Measurements from ENCODE around the gene CBLN3. TPM values are rescaled to one million over a fixed set of nuclear protein-coding genes. Genes with fewer than 3 reads are reported as not detected.

Gene CBLN3
- total RNA-seq, 1 experiment from 2014 or later, result 1.0 TPM

- Histone ChIP-seq H3K36me3 (ENCODE audit: control insufficient read depth, insufficient read depth, low read length) (peaks cover 6% of the 10 kb centered on the region), H3K27me3 (ENCODE audit: control insufficient read depth, insufficient read depth, low read length) (no peaks in the 10 kb centered on the region), H3K9me3 (ENCODE audit: control insufficient read depth, insufficient read depth, low read depth, low read length) (no peaks in the 10 kb centered on the region), H3K4me1 (ENCODE audit: control insufficient read depth, insufficient read depth, low read length) (peaks cover 8% of the 10 kb centered on the region), H3K27ac (ENCODE audit: low read length) (peak overlapping the region; percentile 91), H3K4me3 (ENCODE audit: low read depth in 2 of 2, low read length in 2 of 2) (peak overlapping the region; percentile 74 to 84)
- DNase-seq (ENCODE audit: low read depth, low spot score) (no peak), ATAC-seq (no peak)
- TSS peak; percentile 61 for BruUV-seq (replicated peaks)
- intact Hi-C loops (cut with micrococcal nuclease; ENCODE audit: unreplicated experiment), result loop anchor here (1.0 to 2.0 kb wide), 2 partner anchors 66 to 98 kb away; no protein-coding TSS in a partner anchor
- TF ChIP-seq SIN3A (IDR thresholded peaks at IDR 0.05; ENCODE audit: borderline replicate concordance, insufficient read depth, low read depth, low read length) (no peak), CTCF (IDR thresholded peaks at IDR 0.05) (no peak), TCF7L2 (IDR thresholded peaks at IDR 0.05; ENCODE audit: low read depth, low read length) (no peak), POLR2AphosphoS5 (IDR thresholded peaks at IDR 0.05; ENCODE audit: low read depth, low read length) (no peak), REST (IDR thresholded peaks at IDR 0.05; ENCODE audit: insufficient read depth in 1 of 2, low read depth in 2 of 2, low read length in 1 of 2) (no peak)
- ChIA-PET POLR2A (interaction anchor here (0.6 to 1.0 kb wide), 4 partner anchors 11 to 104 kb away, joined by 3 to 20 read pairs (median 4); no protein-coding TSS in a partner anchor), CTCF (interaction anchor here (0.6 to 3.0 kb wide), 14 partner anchors 7 to 283 kb away, joined by 3 to 46 read pairs (median 4); partner anchors contain the start of genes CIDEB and SDR39U1)
- in situ Hi-C loops (cut with HindIII; ENCODE audit: low pct_unique_long_range_greater_than_20kb, low sequenced_read_pairs), result loop anchor here (10.0 kb wide), 1 partner anchor 96 kb away; the partner anchor contains the start of genes ADCY4 and RIPK3
Observed at GRCh38 chr14:24430682-24431568, 1.5 kb upstream of the CBLN3 start.

GRCh38 chr14:24430143-24430681, 744 bp upstream of the CBLN3 start:
- no peak for DNase-seq (ENCODE audit: low read depth, low spot score)
- CTCF ChIA-PET, result interaction anchor here (2.9 to 3.0 kb wide), 2 partner anchors 64 to 97 kb away, joined by 28 to 46 read pairs; no protein-coding TSS in a partner anchor
- Histone ChIP-seq H3K4me3 (ENCODE audit: low read depth in 2 of 2, low read length in 2 of 2) (peak overlapping the region; percentile 74 to 84), H3K9me3 (ENCODE audit: control insufficient read depth, insufficient read depth, low read depth, low read length) (no peaks in the 10 kb centered on the region), H3K4me1 (ENCODE audit: control insufficient read depth, insufficient read depth, low read length) (peaks cover 8% of the 10 kb centered on the region), H3K36me3 (ENCODE audit: control insufficient read depth, insufficient read depth, low read length) (peaks cover 6% of the 10 kb centered on the region), H3K27ac (ENCODE audit: low read length) (peak overlapping the region; percentile 91), H3K27me3 (ENCODE audit: control insufficient read depth, insufficient read depth, low read length) (no peaks in the 10 kb centered on the region)
- peak; percentile 91 for ATAC-seq
- in situ Hi-C loops (cut with HindIII; ENCODE audit: low pct_unique_long_range_greater_than_20kb, low sequenced_read_pairs), result loop anchor here (10.0 kb wide), 1 partner anchor 95 kb away; the partner anchor contains the start of genes ADCY4 and RIPK3
- intact Hi-C loops (cut with micrococcal nuclease; ENCODE audit: unreplicated experiment), result loop anchor here (2.0 kb wide), 1 partner anchor 97 kb away; no protein-coding TSS in a partner anchor
- POLR2A ChIA-PET, result interaction anchor here (0.6 to 0.9 kb wide), 3 partner anchors 12 to 104 kb away, joined by 3 to 20 read pairs (median 3); no protein-coding TSS in a partner anchor
- BruUV-seq (replicated peaks), result no TSS peak
- TF ChIP-seq TCF7L2 (IDR thresholded peaks at IDR 0.05; ENCODE audit: low read depth, low read length) (no peak), CTCF (IDR thresholded peaks at IDR 0.05) (no peak), POLR2AphosphoS5 (IDR thresholded peaks at IDR 0.05; ENCODE audit: low read depth, low read length) (no peak), REST (IDR thresholded peaks at IDR 0.05; ENCODE audit: insufficient read depth in 1 of 2, low read depth in 2 of 2, low read length in 1 of 2) (no peak)

All from Panc1 (cell line).